Measurements from ENCODE around the gene PPIG. TPM values are rescaled to one million over a fixed set of nuclear protein-coding genes. Genes with fewer than 3 reads are reported as not detected.

Gene PPIG
- total RNA-seq, 1 donor from 2014 or later, result 44.1 TPM

Other genes starting within 250 kb of the PPIG start
- not detected for gene LRP2, start 221.8 kb upstream of the PPIG start, total RNA-seq
- 10.3 TPM for gene BBS5, start 104.9 kb upstream of the PPIG start, total RNA-seq
- gene KLHL41, start 74.6 kb upstream of the PPIG start, total RNA-seq, result 0.55 TPM
- 17.5 TPM for gene FASTKD1, start 10.5 kb upstream of the PPIG start, total RNA-seq
- not detected for gene CFAP210, start 110.1 kb downstream of the PPIG start, total RNA-seq
- gene PHOSPHO2, start 110.1 kb downstream of the PPIG start, total RNA-seq, result 9.9 TPM
- 3.1 TPM for gene KLHL23, start 149.5 kb downstream of the PPIG start, total RNA-seq
- gene SSB, start 214.5 kb downstream of the PPIG start, total RNA-seq, result 184 TPM
- gene METTL5, start 240.6 kb downstream of the PPIG start, total RNA-seq, result 69.4 TPM
- 62.9 TPM for gene UBR3, start 243.1 kb downstream of the PPIG start, total RNA-seq